ENCODE results near the gene CYP4F12.

CYP4F12 gene

GRCh38 chr19:15702534-15702930 is 29.6 kb downstream of the CYP4F12 start:
- DNase-seq (ENCODE audit: low read depth, low spot score) = no peak

- no peak for DNase-seq (ENCODE audit: low read depth, low spot score)
Measured at GRCh38 chr19:15714638-15715037, 41.8 kb downstream of the CYP4F12 start.

- no peak for DNase-seq (ENCODE audit: low read depth, low spot score)
Measured at GRCh38 chr19:15715642-15716041, 42.8 kb downstream of the CYP4F12 start.

- no peak for DNase-seq (ENCODE audit: low read depth, low spot score)
Measured at GRCh38 chr19:15717809-15718208, 44.9 kb downstream of the CYP4F12 start.

- DNase-seq (ENCODE audit: low read depth, low spot score) = no peak
Measured at GRCh38 chr19:15721268-15721667, 48.4 kb downstream of the CYP4F12 start.

GRCh38 chr19:15722956-15723355 is 50.1 kb downstream of the CYP4F12 start:
- no peak for DNase-seq (ENCODE audit: low read depth, low spot score)

- no peak for DNase-seq (ENCODE audit: low read depth, low spot score)
Measured at GRCh38 chr19:15727724-15728123, 54.8 kb downstream of the CYP4F12 start, which contains the start of gene OR10H2. TSS of gene OR10H2 (plus strand) at chr19:15728024. CDS start at chr19:15728044, 20 bp downstream.

- no peak for DNase-seq (ENCODE audit: low read depth, low spot score)
Measured at GRCh38 chr19:15730538-15730937, 57.7 kb downstream of the CYP4F12 start.

GRCh38 chr19:15732388-15732787 is 59.5 kb downstream of the CYP4F12 start:
- DNase-seq (ENCODE audit: low read depth, low spot score) = no peak

GRCh38 chr19:15733895-15734294 is 61.0 kb downstream of the CYP4F12 start:
- no peak for DNase-seq (ENCODE audit: low read depth, low spot score)

- no peak for DNase-seq (ENCODE audit: low read depth, low spot score)
Measured at GRCh38 chr19:15737722-15738121, 64.8 kb downstream of the CYP4F12 start, which contains the start of gene OR10H3. TSS of gene OR10H3 (plus strand) at chr19:15737985. CDS start at chr19:15741393, 3,408 bp downstream.

GRCh38 chr19:15740785-15741184 is 67.9 kb downstream of the CYP4F12 start:
- no peak for DNase-seq (ENCODE audit: low read depth, low spot score)

Measured in smooth muscle cell of the brain vasculature (primary cell).